Right renal pelvis (tissue), 4 donors: ENCODE results near the gene ZDHHC3. TPM values are rescaled to one million over a fixed set of nuclear protein-coding genes. Genes with fewer than 3 reads are reported as not detected.

Source experiments
- DNase-seq, 4 donors: peaks; one replicate each; pipeline ENCODE4 v3.0.0-alpha.2; 2013; ENCODE audit warnings: low read depth in 4 of 4, low spot score in 3 of 4, missing footprints in 1 of 4
- polyA plus RNA-seq, 4 donors: library from polyadenylated mRNA; unstranded; fragments of 120-200 nt; gene quantifications; one replicate each; pipeline ENCODE4 v1.2.1, GENCODE V29; 2013; ENCODE audit not compliant: insufficient read length in 4 of 4

ZDHHC3 gene
- polyA plus RNA-seq, 4 donors, result 79.5 to 92.4 (median 88.8) TPM

GRCh38 chr3:44931791-44932190 is 44.2 kb downstream of the ZDHHC3 start:
- DNase-seq, result no peak

- DNase-seq, result no peak
These were observed 45.1 kb downstream of the ZDHHC3 start for GRCh38 chr3:44930911-44931310.

GRCh38 chr3:44929782-44930181 is 46.2 kb downstream of the ZDHHC3 start:
- no peak for DNase-seq

GRCh38 chr3:44927371-44927770 is 48.6 kb downstream of the ZDHHC3 start:
- DNase-seq, result no peak

GRCh38 chr3:44926921-44927320 is 49.1 kb downstream of the ZDHHC3 start:
- DNase-seq, result no peak

- no peak for DNase-seq
These were observed 49.8 kb downstream of the ZDHHC3 start for GRCh38 chr3:44926172-44926571.

GRCh38 chr3:44924457-44925084 is 51.4 kb downstream of the ZDHHC3 start:
- DNase-seq, result no peak

GRCh38 chr3:44923632-44924456 is 52.1 kb downstream of the ZDHHC3 start:
- DNase-seq, result no peak

- no peak for DNase-seq
These were observed 55.9 kb downstream of the ZDHHC3 start for GRCh38 chr3:44920081-44920480.

GRCh38 chr3:44918581-44918980 is 57.4 kb downstream of the ZDHHC3 start:
- DNase-seq, result no peak

GRCh38 chr3:44918087-44918486 is 57.9 kb downstream of the ZDHHC3 start:
- DNase-seq, result no peak

- no peak for DNase-seq
These were observed 60.1 kb downstream of the ZDHHC3 start for GRCh38 chr3:44915702-44916438.

GRCh38 chr3:44914936-44915335 is 61.0 kb downstream of the ZDHHC3 start:
- DNase-seq, result no peak

- peak; percentile 25 to 33 (median 31) for DNase-seq
These were observed 62.0 kb downstream of the ZDHHC3 start for GRCh38 chr3:44913868-44914468.

- no peak for DNase-seq
These were observed 65.3 kb downstream of the ZDHHC3 start for GRCh38 chr3:44910693-44911092.

GRCh38 chr3:44909063-44909462 is 66.9 kb downstream of the ZDHHC3 start:
- DNase-seq, result no peak

GRCh38 chr3:44907612-44908011 is 68.4 kb downstream of the ZDHHC3 start:
- DNase-seq, result no peak

- no peak for DNase-seq
These were observed 69.0 kb downstream of the ZDHHC3 start for GRCh38 chr3:44906997-44907396.

- DNase-seq, result no peak
These were observed 70.4 kb downstream of the ZDHHC3 start for GRCh38 chr3:44905446-44906157.

- DNase-seq, result no peak
These were observed 72.2 kb downstream of the ZDHHC3 start for GRCh38 chr3:44903751-44904150.
